HCT116 (cell line): Measurements from ENCODE around the gene CHAMP1. TPM values are rescaled to one million over a fixed set of nuclear protein-coding genes. Genes with fewer than 3 reads are reported as not detected.

Experiments used
- ATAC-seq: fragments of 200-7000 bp; cut with Tn5 transposase; 2 replicates; pipeline ENCODE4 v1.9.1; 2020; ENCODE audit warnings: mild to moderate bottlenecking, moderate library complexity
- BruUV-seq: library from RNA; stranded (reverse); fragments of 400-500 nt; replicated peaks from 2 replicates; lab custom pipeline; 2021; lab: Mats Ljungman, UMichigan
- CTCF ChIA-PET: fragments of 300-600 bp; sonication (Branson Sonifier 250); formaldehyde crosslinking; loops from one replicate; lab custom pipeline; 2021; ENCODE audit warnings: antibody characterized with exemption; lab: Charles Lee
- POLR2A ChIA-PET: fragments of 300-600, 350-600 bp; sonication (Branson Sonifier 250); formaldehyde crosslinking; loops from one replicate; lab custom pipeline; 2021; ENCODE audit warnings: antibody characterized with exemption; lab: Charles Lee
- RAD21 ChIA-PET, 2 experiments: fragments of 300-600 bp; sonication (Branson Sonifier 250); formaldehyde crosslinking; loops; one replicate each; lab custom pipeline; 2023; ENCODE audit warnings: low total read pairs in 2 of 2; ENCODE audit not compliant: uncharacterized antibody in 2 of 2, unreplicated experiment in 2 of 2, low non-redundant PET in 1 of 2; lab: Charles Lee
- DNase-seq: peaks from one replicate; pipeline ENCODE4 v3.0.0-alpha.2; 2010; ENCODE audit warnings: low read depth, low spot score
- H2AFZ ChIP-seq: fragments of 200-600 bp; shearing (Covaris generic), sonication (generic); 2 replicates; pipeline ENCODE4 v1.6.1; 2017; ENCODE audit warnings: low read depth, mixed run types, mixed read lengths, antibody characterized with exemption, low read length; ENCODE audit not compliant: poor library complexity, severe bottlenecking
- H3K27ac ChIP-seq: 2 replicates; pipeline ENCODE4 v1.5.1; 2012; ENCODE audit warnings: low read depth, low read length
- H3K27me3 ChIP-seq: fragments of 200-600 bp; sonication (generic); 2 replicates; pipeline ENCODE4 v1.6.1; 2016; ENCODE audit warnings: mixed run types, low read length, mixed read lengths; ENCODE audit not compliant: insufficient read depth
- H3K36me3 ChIP-seq, 2 experiments: fragments of 200-500 bp in 1 of 2; fragments of 200-600 bp in 1 of 2; sonication (Bioruptor generic) in 1 of 2; sonication (generic) in 1 of 2; 2 replicates each; pipeline versions ENCODE4 v1.5.1 to v1.6.1; 2014 to 2016; ENCODE audit warnings: low read length in 2 of 2, inconsistent platforms in 1 of 2, mixed read lengths in 1 of 2, mixed run types in 1 of 2; ENCODE audit not compliant: insufficient read depth in 2 of 2, control insufficient read depth in 1 of 2
- H3K4me1 ChIP-seq, 2 experiments: fragments of 200-600 bp in 1 of 2; sonication (generic) in 1 of 2; 2 replicates each; pipeline versions ENCODE4 v1.5.1 to v1.6.1; 2012 to 2017; ENCODE audit warnings: low read length in 2 of 2, inconsistent platforms in 1 of 2, mild to moderate bottlenecking in 1 of 2, mixed read lengths in 1 of 2, mixed run types in 1 of 2, moderate library complexity in 1 of 2; ENCODE audit not compliant: insufficient read depth in 2 of 2, control insufficient read depth in 1 of 2
- H3K4me2 ChIP-seq: fragments of 200-600 bp; sonication (generic); 2 replicates; pipeline ENCODE4 v1.6.1; 2017; ENCODE audit warnings: mixed run types, low read length, mixed read lengths
- H3K4me3 ChIP-seq, 2 experiments: fragments of 200-600 bp in 1 of 2; sonication (generic) in 1 of 2; replicated peaks in 1 of 2; 2 replicates each; pipeline ENCODE4 v1.5.1; 2011 to 2016; ENCODE audit warnings: low read length in 2 of 2, control low read depth in 1 of 2, low read depth in 1 of 2, mild to moderate bottlenecking in 1 of 2, mixed read lengths in 1 of 2, mixed run types in 1 of 2
- H3K79me2 ChIP-seq: fragments of 200-600 bp; sonication (generic); 2 replicates; pipeline ENCODE4 v1.6.1; 2017; ENCODE audit warnings: mild to moderate bottlenecking, mixed run types, low read length, moderate library complexity, mixed read lengths; ENCODE audit not compliant: insufficient read depth
- H3K9ac ChIP-seq: fragments of 200-600 bp; sonication (generic); 2 replicates; pipeline ENCODE4 v1.6.1; 2016; ENCODE audit warnings: low read length, mixed read lengths
- H3K9me2 ChIP-seq: fragments of 200-600 bp; sonication (generic), shearing (Covaris generic); 2 replicates; pipeline ENCODE4 v1.6.1; 2017; ENCODE audit warnings: mixed run types, mild to moderate bottlenecking, moderate library complexity; ENCODE audit not compliant: insufficient read depth
- H3K9me3 ChIP-seq, 2 experiments: fragments of 200-500 bp in 1 of 2; fragments of 200-600 bp in 1 of 2; sonication (Bioruptor generic) in 1 of 2; sonication (generic) in 1 of 2; 2 replicates each; pipeline ENCODE4 v1.6.1; 2014 to 2017; ENCODE audit warnings: low read length in 2 of 2, mixed read lengths in 2 of 2, inconsistent platforms in 1 of 2, low read depth in 1 of 2, mild to moderate bottlenecking in 1 of 2, mixed run types in 1 of 2, moderate library complexity in 1 of 2; ENCODE audit not compliant: control insufficient read depth in 1 of 2, insufficient read depth in 1 of 2
- H4K20me1 ChIP-seq: fragments of 200-600 bp; sonication (generic), shearing (Covaris generic); 2 replicates; pipeline ENCODE4 v1.6.1; 2017; ENCODE audit warnings: mixed run types, mild to moderate bottlenecking, moderate library complexity; ENCODE audit not compliant: insufficient read depth
- CBX3 ChIP-seq: IDR thresholded peaks from 2 replicates; pipeline ENCODE4 v1.6.1; 2012; ENCODE audit warnings: low read depth
- CEBPB ChIP-seq: IDR thresholded peaks from 2 replicates; pipeline ENCODE4 v1.6.1; 2012; ENCODE audit warnings: low read depth
- EGR1 ChIP-seq: IDR thresholded peaks from 2 replicates; pipeline ENCODE4 v1.6.1; 2012; ENCODE audit warnings: low read depth
- ELF1 ChIP-seq: IDR thresholded peaks from 2 replicates; pipeline ENCODE4 v1.6.1; 2012; ENCODE audit warnings: low read depth, borderline replicate concordance
- JUND ChIP-seq: IDR thresholded peaks from 2 replicates; pipeline ENCODE4 v1.6.1; 2012
- RAD21 ChIP-seq: IDR thresholded peaks from 2 replicates; pipeline ENCODE4 v1.6.1; 2012; ENCODE audit warnings: low read depth, mild to moderate bottlenecking
- SIN3A ChIP-seq: IDR thresholded peaks from 2 replicates; pipeline ENCODE4 v1.6.1; 2012; ENCODE audit warnings: low read depth
- SRF ChIP-seq: IDR thresholded peaks from 2 replicates; pipeline ENCODE4 v1.6.1; 2012; ENCODE audit warnings: low read depth
- TCF7L2 ChIP-seq: IDR thresholded peaks from 2 replicates; pipeline ENCODE4 v1.7.0; 2011; ENCODE audit warnings: borderline replicate concordance, inconsistent platforms; ENCODE audit not compliant: insufficient read depth, insufficient read length; ENCODE audit errors: extremely low read depth
- YY1 ChIP-seq: IDR thresholded peaks from 2 replicates; pipeline ENCODE4 v1.6.1; 2011; ENCODE audit warnings: low read length, low read depth, moderate library complexity, mild to moderate bottlenecking; ENCODE audit not compliant: insufficient replicate concordance; ENCODE audit errors: extremely low read depth
- intact Hi-C: fragments of 100-400 bp; cut with micrococcal nuclease; formaldehyde crosslinking; loops from 2 replicates; pipeline ENCODE4 v1.10.0; 2022
- total RNA-seq: library from RNA; stranded (reverse); gene quantifications from one replicate; pipeline ENCODE4 v1.2.1, GENCODE V29; 2021; ENCODE audit not compliant: unreplicated experiment
- TF ChIP-seq, protein P1 (sequence below): IDR thresholded peaks from 2 replicates; pipeline ENCODE4 v1.6.1; 2012; ENCODE audit warnings: low read depth
- TF ChIP-seq, protein P2 (sequence below): IDR thresholded peaks from 2 replicates; pipeline ENCODE4 v1.6.1; 2012
- TF ChIP-seq, protein P3 (sequence below): IDR thresholded peaks from 2 replicates; pipeline ENCODE4 v1.6.1; 2011; ENCODE audit warnings: mild to moderate bottlenecking, low read length, moderate library complexity; ENCODE audit not compliant: insufficient replicate concordance; ENCODE audit errors: extremely low read depth
- TF ChIP-seq, protein P4 (sequence below): IDR thresholded peaks from 2 replicates; pipeline ENCODE4 v1.6.1; 2012

The CHAMP1 gene
- total RNA-seq, 1 experiment from 2014 or later: 31.5 TPM

DNA sequence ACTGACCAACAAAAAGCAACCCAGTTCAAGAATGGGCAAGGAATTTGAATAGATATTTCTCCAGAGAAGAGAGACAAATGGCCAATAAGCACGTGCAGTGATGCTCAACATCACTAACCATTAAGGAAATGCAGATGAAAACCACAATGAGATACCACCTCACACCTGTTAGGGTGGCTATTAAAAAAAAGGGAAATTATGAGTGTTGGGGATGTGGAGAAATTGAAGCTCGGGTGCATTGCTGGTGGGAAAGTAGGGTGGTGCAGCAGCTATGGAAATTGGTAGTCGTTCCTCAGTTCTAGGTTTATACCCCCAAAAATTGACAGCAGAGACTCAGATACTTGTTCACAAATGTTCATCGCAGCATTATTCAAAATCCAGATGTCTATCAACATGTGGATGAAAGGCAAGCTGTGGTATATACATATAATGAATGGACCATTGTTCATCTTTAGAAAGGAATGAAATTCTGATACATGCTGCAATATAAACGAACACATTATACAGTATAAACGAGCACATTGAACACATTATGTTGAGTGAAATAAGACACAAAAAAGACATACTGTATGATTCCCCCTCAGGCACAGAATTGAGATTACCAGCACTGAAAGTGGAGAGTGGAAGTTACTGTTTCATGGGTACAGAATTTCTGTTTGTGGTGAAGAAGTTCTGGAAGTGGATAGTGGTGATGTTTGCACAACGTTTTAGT lies 927 bp downstream of the CHAMP1 start:
- Histone ChIP-seq H3K4me1 (peaks cover 3 to 23% of the 10 kb centered on the region in 2 experiments), H3K9ac (peak overlapping the region; percentile 89), H3K9me2 (no peaks in the 10 kb centered on the region), H2AFZ (no peak overlapping the region), H3K27me3 (no peaks in the 10 kb centered on the region), H3K4me2 (peak overlapping the region; percentile 93), H3K27ac (peak overlapping the region; percentile 93), H3K36me3 (peaks cover 0 to 5% of the 10 kb centered on the region in 2 experiments; a peak in 3 of 4 replicates), H3K4me3 (peak overlapping the region; percentile 72 to 85)
- CTCF ChIA-PET: no interaction called here
- POLR2A ChIA-PET: no interaction called here
- ATAC-seq: no peak
- TSS peak; percentile 76 for BruUV-seq
- intact Hi-C loops: no loop called here
- no peak for TF ChIP-seq JUND
- no peak for TF ChIP-seq EGR1
- TF ChIP-seq, protein P1, sequence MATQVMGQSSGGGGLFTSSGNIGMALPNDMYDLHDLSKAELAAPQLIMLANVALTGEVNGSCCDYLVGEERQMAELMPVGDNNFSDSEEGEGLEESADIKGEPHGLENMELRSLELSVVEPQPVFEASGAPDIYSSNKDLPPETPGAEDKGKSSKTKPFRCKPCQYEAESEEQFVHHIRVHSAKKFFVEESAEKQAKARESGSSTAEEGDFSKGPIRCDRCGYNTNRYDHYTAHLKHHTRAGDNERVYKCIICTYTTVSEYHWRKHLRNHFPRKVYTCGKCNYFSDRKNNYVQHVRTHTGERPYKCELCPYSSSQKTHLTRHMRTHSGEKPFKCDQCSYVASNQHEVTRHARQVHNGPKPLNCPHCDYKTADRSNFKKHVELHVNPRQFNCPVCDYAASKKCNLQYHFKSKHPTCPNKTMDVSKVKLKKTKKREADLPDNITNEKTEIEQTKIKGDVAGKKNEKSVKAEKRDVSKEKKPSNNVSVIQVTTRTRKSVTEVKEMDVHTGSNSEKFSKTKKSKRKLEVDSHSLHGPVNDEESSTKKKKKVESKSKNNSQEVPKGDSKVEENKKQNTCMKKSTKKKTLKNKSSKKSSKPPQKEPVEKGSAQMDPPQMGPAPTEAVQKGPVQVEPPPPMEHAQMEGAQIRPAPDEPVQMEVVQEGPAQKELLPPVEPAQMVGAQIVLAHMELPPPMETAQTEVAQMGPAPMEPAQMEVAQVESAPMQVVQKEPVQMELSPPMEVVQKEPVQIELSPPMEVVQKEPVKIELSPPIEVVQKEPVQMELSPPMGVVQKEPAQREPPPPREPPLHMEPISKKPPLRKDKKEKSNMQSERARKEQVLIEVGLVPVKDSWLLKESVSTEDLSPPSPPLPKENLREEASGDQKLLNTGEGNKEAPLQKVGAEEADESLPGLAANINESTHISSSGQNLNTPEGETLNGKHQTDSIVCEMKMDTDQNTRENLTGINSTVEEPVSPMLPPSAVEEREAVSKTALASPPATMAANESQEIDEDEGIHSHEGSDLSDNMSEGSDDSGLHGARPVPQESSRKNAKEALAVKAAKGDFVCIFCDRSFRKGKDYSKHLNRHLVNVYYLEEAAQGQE: no peak
- TF ChIP-seq RAD21: no peak
- TF ChIP-seq, protein P2, sequence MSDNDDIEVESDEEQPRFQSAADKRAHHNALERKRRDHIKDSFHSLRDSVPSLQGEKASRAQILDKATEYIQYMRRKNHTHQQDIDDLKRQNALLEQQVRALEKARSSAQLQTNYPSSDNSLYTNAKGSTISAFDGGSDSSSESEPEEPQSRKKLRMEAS: no peak
- no peak for TF ChIP-seq ELF1
- TF ChIP-seq, protein P3, sequence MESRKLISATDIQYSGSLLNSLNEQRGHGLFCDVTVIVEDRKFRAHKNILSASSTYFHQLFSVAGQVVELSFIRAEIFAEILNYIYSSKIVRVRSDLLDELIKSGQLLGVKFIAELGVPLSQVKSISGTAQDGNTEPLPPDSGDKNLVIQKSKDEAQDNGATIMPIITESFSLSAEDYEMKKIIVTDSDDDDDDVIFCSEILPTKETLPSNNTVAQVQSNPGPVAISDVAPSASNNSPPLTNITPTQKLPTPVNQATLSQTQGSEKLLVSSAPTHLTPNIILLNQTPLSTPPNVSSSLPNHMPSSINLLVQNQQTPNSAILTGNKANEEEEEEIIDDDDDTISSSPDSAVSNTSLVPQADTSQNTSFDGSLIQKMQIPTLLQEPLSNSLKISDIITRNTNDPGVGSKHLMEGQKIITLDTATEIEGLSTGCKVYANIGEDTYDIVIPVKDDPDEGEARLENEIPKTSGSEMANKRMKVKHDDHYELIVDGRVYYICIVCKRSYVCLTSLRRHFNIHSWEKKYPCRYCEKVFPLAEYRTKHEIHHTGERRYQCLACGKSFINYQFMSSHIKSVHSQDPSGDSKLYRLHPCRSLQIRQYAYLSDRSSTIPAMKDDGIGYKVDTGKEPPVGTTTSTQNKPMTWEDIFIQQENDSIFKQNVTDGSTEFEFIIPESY: no peak
- no peak for TF ChIP-seq SRF
- TF ChIP-seq CEBPB: no peak
- TF ChIP-seq, protein P4, sequence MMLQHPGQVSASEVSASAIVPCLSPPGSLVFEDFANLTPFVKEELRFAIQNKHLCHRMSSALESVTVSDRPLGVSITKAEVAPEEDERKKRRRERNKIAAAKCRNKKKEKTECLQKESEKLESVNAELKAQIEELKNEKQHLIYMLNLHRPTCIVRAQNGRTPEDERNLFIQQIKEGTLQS: no peak
- no peak for TF ChIP-seq SIN3A
- no peak for TF ChIP-seq YY1
- no peak for TF ChIP-seq TCF7L2
- TF ChIP-seq CBX3: no peak
- TF ChIP-seq, all 23 proteins: peak for 0
- H3K79me2 ChIP-seq: peaks cover 59% of the 10 kb centered on the region
- DNase-seq: no peak
- RAD21 ChIA-PET: no interaction called here
- H4K20me1 ChIP-seq: peaks cover 3% of the 10 kb centered on the region; the same call in 1 of the 2 replicates
- H3K9me3 ChIP-seq: no peaks in the 10 kb centered on the region
